ENCODE measurements around the gene BOK. TPM values are rescaled to one million over a fixed set of nuclear protein-coding genes. Genes with fewer than 3 reads are reported as not detected.
"Not testable (repeated sequence)": the region's sequence is repeated elsewhere in the genome, so short reads cannot be mapped to it uniquely, and the experiment has no call there.

The BOK gene
- total and polyA plus RNA-seq, 4 donors: 11.8 to 44.3 (median 29.1) TPM

DNA sequence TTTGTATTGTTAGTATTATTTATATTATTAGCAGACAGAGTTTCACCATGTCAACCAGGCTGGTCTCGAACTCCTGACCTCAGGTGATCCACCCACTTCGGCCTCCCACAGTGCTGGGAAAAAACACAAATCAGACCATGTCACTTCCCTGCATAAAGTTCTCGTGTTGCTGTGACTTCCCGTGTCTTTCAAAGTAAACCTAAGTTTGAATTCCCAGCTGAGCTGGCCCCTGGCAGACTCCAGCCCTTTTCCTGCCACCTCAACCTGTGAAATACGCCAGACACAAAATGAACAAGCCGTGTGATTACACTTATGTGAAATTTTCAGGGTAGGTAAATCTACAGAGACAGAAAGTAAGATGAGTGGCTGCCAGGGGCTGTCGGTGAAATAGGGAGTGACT is 7.9 kb downstream of the BOK start:
- no peak overlapping the region for H3K27ac ChIP-seq (ENCODE audit: low read depth in 1 of 2, low read length in 1 of 2)
- H3K36me3 ChIP-seq (ENCODE audit: control insufficient read depth in 4 of 4, insufficient read depth in 4 of 4, low read length in 4 of 4): peaks cover 0 to 11% (median 7%) of the 10 kb centered on the region in 4 donors
- peaks cover 0 to 20% (median 4%) of the 10 kb centered on the region in 5 donors for H3K4me1 ChIP-seq (ENCODE audit: control insufficient read depth in 5 of 5, insufficient read depth in 5 of 5, low read length in 5 of 5)
- ATAC-seq (ENCODE audit: insufficient read depth, low FRiP score): no peak
- H3K4me3 ChIP-seq: no peak overlapping the region
- no peak for DNase-seq
- no peak overlapping the region for H3K9ac ChIP-seq (ENCODE audit: insufficient read depth in 1 of 2, low read length in 2 of 2)
- H3K27me3 ChIP-seq (ENCODE audit: control insufficient read depth in 3 of 3, insufficient read depth in 3 of 3, low read length in 2 of 3): no peaks in the 10 kb centered on the region
- TF ChIP-seq CTCF (IDR thresholded peaks at IDR 0.05; ENCODE audit: control extremely low read depth, extremely low read depth): no peak
- no peaks in the 10 kb centered on the region for H3K9me3 ChIP-seq (ENCODE audit: control insufficient read depth in 4 of 4, insufficient read depth in 3 of 4, low read length in 3 of 4)
- WGBS, 2 donors: 78 to 88% methylated on average over 7 of the region's 7 CpGs

- DNase-seq; H3K27me3 ChIP-seq (ENCODE audit: control insufficient read depth in 3 of 3, insufficient read depth in 3 of 3, low read length in 2 of 3); ATAC-seq (ENCODE audit: insufficient read depth, low FRiP score); H3K9me3 ChIP-seq (ENCODE audit: control insufficient read depth in 4 of 4, insufficient read depth in 3 of 4, low read length in 3 of 4); H3K4me3 ChIP-seq; H3K9ac ChIP-seq (ENCODE audit: insufficient read depth in 1 of 2, low read length in 2 of 2); H3K27ac ChIP-seq (ENCODE audit: low read depth in 1 of 2, low read length in 1 of 2): not testable (repeated sequence)
- WGBS, 2 donors: 92% methylated on average over 13 to 15 of the region's 15 CpGs
- H3K36me3 ChIP-seq (ENCODE audit: control insufficient read depth in 4 of 4, insufficient read depth in 4 of 4, low read length in 4 of 4): peaks cover 0 to 14% (median 5%) of the 10 kb centered on the region in 4 donors
- peaks cover 0 to 14% (median 0%) of the 10 kb centered on the region in 5 donors for H3K4me1 ChIP-seq (ENCODE audit: control insufficient read depth in 5 of 5, insufficient read depth in 5 of 5, low read length in 5 of 5)
Measured at GRCh38 chr2:241567266-241567665, 8.7 kb downstream of the BOK start.

- peaks cover 0 to 13% (median 0%) of the 10 kb centered on the region in 5 donors for H3K4me1 ChIP-seq (ENCODE audit: control insufficient read depth in 5 of 5, insufficient read depth in 5 of 5, low read length in 5 of 5)
- 95 to 98% methylated on average over 8 of the region's 8 CpGs for WGBS, 2 donors
- H3K27ac ChIP-seq (ENCODE audit: low read depth in 1 of 2, low read length in 1 of 2): no peak overlapping the region
- H3K36me3 ChIP-seq (ENCODE audit: control insufficient read depth in 4 of 4, insufficient read depth in 4 of 4, low read length in 4 of 4): peaks cover 0 to 15% (median 3%) of the 10 kb centered on the region in 4 donors
- H3K9me3 ChIP-seq (ENCODE audit: control insufficient read depth in 4 of 4, insufficient read depth in 3 of 4, low read length in 3 of 4): no peaks in the 10 kb centered on the region
- DNase-seq: no peak
- no peak overlapping the region for H3K4me3 ChIP-seq
- ATAC-seq (ENCODE audit: insufficient read depth, low FRiP score): no peak
- no peak overlapping the region for H3K9ac ChIP-seq (ENCODE audit: insufficient read depth in 1 of 2, low read length in 2 of 2)
- H3K27me3 ChIP-seq (ENCODE audit: control insufficient read depth in 3 of 3, insufficient read depth in 3 of 3, low read length in 2 of 3): no peaks in the 10 kb centered on the region
- TF ChIP-seq CTCF (IDR thresholded peaks at IDR 0.05; ENCODE audit: control extremely low read depth, extremely low read depth): no peak
Measured at GRCh38 chr2:241567776-241568175, 9.2 kb downstream of the BOK start.

GRCh38 chr2:241568726-241569125 is 10.2 kb downstream of the BOK start:
- no peak for DNase-seq
- Histone ChIP-seq H3K27me3 (ENCODE audit: control insufficient read depth in 3 of 3, insufficient read depth in 3 of 3, low read length in 2 of 3) (no peaks in the 10 kb centered on the region), H3K9ac (ENCODE audit: insufficient read depth in 1 of 2, low read length in 2 of 2) (no peak overlapping the region), H3K4me1 (ENCODE audit: control insufficient read depth in 5 of 5, insufficient read depth in 5 of 5, low read length in 5 of 5) (peaks cover 0 to 7% (median 0%) of the 10 kb centered on the region in 5 donors), H3K36me3 (ENCODE audit: control insufficient read depth in 4 of 4, insufficient read depth in 4 of 4, low read length in 4 of 4) (peaks cover 0 to 17% (median 6%) of the 10 kb centered on the region in 4 donors), H3K27ac (ENCODE audit: low read depth in 1 of 2, low read length in 1 of 2) (no peak overlapping the region), H3K9me3 (ENCODE audit: control insufficient read depth in 4 of 4, insufficient read depth in 3 of 4, low read length in 3 of 4) (no peaks in the 10 kb centered on the region), H3K4me3 (no peak overlapping the region)
- 94 to 95% methylated on average over 4 of the region's 4 CpGs for WGBS, 2 donors
- TF ChIP-seq CTCF (IDR thresholded peaks at IDR 0.05; ENCODE audit: control extremely low read depth, extremely low read depth): no peak
- ATAC-seq (ENCODE audit: insufficient read depth, low FRiP score): no peak

All from lung (tissue), 12 donors.